ENCODE results near the gene EWSR1. TPM values are rescaled to one million over a fixed set of nuclear protein-coding genes. Genes with fewer than 3 reads are reported as not detected.

Gene EWSR1
- total RNA-seq, 1 donor from 2014 or later, result 211 TPM

DNA sequence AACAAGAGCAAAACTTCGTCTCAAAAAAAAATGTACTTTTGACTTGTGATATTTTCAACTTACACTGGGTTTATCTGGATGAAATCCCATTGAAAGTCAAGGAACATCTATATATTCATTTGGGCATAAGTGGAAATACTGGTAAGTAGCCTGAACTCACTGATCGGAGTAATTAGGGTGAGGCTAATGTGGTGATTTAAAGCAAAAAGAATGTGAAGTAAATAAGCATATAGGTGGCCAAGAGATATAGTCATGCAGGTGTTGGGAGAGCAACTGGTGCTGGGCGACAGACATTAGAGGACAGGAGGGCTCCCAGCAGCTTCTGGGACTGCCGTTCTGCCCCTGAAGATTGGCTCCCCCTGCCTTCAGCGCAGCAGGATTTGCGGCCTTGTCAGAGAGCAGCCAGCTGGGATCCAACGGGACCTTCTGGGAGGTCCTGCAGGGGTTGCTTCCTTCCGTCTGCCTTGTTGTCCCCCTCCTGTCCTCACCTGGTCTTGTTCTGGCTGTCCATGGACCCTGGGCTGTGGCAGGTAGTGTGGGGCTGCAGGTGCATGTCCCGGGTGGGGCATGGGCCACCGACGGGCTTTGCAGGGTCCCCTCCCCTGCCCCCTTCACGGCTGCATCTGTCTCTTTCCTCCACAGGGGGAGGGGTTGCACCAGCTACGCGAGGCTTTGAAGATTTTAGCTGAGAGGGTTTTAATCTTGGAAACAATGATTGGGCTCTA is 14.3 kb upstream of the EWSR1 start:
- TF ChIP-seq, protein P1, sequence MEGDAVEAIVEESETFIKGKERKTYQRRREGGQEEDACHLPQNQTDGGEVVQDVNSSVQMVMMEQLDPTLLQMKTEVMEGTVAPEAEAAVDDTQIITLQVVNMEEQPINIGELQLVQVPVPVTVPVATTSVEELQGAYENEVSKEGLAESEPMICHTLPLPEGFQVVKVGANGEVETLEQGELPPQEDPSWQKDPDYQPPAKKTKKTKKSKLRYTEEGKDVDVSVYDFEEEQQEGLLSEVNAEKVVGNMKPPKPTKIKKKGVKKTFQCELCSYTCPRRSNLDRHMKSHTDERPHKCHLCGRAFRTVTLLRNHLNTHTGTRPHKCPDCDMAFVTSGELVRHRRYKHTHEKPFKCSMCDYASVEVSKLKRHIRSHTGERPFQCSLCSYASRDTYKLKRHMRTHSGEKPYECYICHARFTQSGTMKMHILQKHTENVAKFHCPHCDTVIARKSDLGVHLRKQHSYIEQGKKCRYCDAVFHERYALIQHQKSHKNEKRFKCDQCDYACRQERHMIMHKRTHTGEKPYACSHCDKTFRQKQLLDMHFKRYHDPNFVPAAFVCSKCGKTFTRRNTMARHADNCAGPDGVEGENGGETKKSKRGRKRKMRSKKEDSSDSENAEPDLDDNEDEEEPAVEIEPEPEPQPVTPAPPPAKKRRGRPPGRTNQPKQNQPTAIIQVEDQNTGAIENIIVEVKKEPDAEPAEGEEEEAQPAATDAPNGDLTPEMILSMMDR (conservative IDR thresholded peaks at IDR 0.05; ENCODE audit: low read depth, low read length), result no peak
- DNase-seq (ENCODE audit: low read depth), result no peak
- H3K4me3 ChIP-seq (ENCODE audit: low read depth, low read length), result no peak overlapping the region

DNA sequence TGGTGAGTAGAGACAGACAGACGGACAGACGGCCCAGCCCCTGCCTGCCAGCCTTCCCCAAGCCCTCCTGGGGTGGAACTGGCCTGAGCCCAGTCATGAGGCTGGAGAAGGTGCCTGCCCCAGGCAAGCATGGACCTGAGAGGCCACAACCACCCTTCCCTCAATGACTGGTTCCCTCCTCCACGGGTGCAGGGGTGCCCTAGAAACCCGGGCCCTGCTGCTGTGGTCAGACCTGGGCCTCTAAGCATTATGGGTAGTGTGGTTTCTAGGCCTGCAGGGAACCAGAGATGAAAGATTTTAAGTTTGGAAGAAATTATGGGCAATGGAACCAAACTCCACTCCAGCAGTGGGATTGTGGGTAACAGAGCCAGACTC is 13.8 kb upstream of the EWSR1 start:
- TF ChIP-seq, protein P1 (conservative IDR thresholded peaks at IDR 0.05; ENCODE audit: low read depth, low read length), result no peak
- DNase-seq (ENCODE audit: low read depth), result no peak
- no peak overlapping the region for H3K4me3 ChIP-seq (ENCODE audit: low read depth, low read length)

DNA sequence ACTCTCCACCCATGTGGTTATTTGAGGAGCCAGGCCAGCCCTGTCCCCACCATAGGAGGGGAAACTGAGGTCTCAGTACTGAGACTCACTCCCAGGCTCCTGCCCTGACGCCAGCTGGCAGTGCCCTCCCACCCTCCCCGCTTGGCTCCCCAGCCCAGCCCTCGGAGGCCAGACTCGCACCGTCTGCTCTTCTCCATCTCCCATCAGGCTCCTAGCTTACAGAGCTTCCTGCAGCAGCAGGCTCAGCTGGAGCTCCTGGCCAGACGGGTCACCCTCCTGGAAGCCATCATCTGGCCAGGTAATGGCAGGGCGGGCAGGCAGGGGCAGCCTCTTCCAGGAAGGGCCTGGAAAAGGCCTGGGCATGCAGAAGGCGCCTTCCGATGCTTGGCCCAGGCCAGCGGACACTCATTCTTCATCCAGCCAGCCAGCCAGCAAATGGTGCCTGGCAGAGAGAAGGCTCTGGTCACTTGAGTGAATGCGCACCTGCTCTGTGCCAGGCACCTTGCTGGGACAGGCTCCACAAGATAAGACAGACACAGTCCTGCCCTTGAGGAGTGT is 12.9 kb upstream of the EWSR1 start:
- TF ChIP-seq, protein P1 (conservative IDR thresholded peaks at IDR 0.05; ENCODE audit: low read depth, low read length), result no peak
- DNase-seq (ENCODE audit: low read depth), result no peak
- no peak overlapping the region for H3K4me3 ChIP-seq (ENCODE audit: low read depth, low read length)

DNA sequence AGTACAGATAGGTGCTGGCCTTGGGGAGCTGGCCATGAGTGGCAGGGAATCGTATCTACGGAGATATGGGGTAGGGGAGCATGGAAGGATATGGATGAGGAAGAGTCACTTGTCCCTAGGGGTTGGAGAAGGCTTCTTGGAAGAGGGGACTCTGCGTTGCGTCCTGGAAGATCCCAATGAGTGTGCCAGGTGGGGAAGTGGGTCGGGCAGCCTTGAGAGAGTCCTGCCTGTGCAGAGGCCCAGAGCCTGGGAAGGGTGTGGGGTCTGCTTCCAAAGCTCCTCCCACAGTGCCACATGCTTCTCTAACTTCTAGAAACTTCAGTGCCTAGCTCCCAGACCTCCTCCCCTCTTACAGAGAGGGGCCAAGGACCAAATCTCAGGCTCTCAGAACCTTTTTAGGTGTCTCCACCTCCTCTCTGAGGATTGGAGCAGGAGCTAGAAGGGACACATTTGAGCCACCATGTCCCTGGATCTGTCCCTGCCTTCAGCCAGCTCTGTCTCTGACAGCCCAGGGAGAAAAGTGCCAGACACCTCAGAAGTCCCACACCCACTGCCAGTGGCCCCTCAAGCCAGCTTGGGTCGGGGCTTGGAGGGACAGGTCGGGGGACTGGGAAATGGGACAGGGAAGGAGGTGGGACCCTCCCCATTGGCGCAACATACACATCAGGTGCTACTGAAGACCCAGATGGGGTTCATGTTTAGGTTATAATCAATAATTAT is 11.3 kb upstream of the EWSR1 start:
- TF ChIP-seq, protein P1 (conservative IDR thresholded peaks at IDR 0.05; ENCODE audit: low read depth, low read length), result no peak
- no peak overlapping the region for H3K4me3 ChIP-seq (ENCODE audit: low read depth, low read length)
- DNase-seq (ENCODE audit: low read depth), result no peak

DNA sequence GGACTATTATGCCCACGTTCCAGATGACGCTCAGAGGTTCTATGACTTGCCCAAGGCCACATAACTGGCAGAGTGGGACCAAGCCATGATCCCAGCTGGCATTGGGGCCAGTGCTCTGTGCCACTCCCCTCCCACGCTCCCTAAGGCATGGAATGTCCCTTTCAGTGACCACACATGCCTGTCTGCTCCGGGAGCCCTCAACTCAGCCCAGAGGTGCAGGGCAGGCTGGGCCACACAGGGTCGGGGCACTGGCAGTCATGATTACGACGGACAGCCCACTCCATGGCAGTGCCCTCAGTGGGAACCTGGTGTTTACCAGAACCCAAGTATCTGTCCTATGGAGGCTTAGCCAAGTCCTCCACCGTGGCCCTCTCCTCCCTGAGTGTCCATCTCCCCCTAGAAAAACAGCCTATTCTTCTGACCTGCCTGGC is 10.3 kb upstream of the EWSR1 start:
- no peak overlapping the region for H3K4me3 ChIP-seq (ENCODE audit: low read depth, low read length)
- no peak for DNase-seq (ENCODE audit: low read depth)
- TF ChIP-seq, protein P1 (conservative IDR thresholded peaks at IDR 0.05; ENCODE audit: low read depth, low read length), result no peak

DNA sequence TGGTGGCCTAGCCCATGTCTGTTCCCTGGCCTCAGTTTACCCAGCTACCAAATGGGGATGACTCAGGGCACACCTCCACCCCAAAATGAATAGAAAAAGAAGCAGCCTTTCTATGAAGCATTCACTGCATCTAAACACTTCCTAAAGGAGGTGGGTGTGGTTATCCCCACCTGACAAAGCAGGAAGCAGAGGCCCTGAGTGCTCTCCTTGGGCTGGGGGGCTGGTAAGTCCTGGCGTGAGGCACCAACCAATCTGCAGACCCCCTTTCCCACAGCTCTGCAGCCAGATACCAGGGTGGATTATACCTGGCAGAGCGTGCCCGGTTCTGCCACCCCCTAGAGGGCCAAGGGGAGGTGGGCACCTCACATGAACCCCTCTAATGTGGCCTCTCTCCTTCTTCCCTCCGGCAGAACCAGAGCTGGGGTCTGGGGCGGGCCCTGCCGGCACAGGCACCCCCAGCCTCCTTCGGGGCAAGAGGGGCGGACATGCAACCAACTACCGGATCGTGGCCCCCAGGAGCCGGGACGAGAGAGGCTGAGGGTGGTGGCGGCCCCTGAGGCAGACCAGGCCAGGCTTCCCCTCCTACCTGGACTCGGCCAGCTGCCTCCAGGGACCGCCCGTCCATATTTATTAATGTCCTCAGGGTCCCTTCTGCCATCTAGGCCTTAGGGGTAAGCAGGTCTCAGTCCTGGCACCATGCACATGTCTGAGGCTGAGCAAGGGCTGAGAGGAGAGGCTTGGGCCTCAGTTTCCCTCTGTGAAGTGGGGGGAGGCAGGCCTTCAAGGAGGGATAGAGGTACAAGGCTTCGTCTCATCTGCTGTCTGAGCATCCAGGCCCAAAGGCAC is 9.4 kb upstream of the EWSR1 start:
- no peak overlapping the region for H3K4me3 ChIP-seq (ENCODE audit: low read depth, low read length)
- DNase-seq (ENCODE audit: low read depth), result no peak
- TF ChIP-seq, protein P1 (conservative IDR thresholded peaks at IDR 0.05; ENCODE audit: low read depth, low read length), result no peak
